H9 (cell line): ENCODE data around the gene DAAM1. TPM values are rescaled to one million over a fixed set of nuclear protein-coding genes. Genes with fewer than 3 reads are reported as not detected.

ENCODE experiments used
- DNase-seq: peaks from one replicate; pipeline ENCODE4 v3.0.0-alpha.2; 2017
- H2AFZ ChIP-seq: one replicate; pipeline ENCODE4 v1.6.1; 2013; ENCODE audit warnings: mild to moderate bottlenecking, low read length, control low read depth, moderate library complexity
- H2AK5ac ChIP-seq: 2 replicates; pipeline ENCODE4 v1.6.1; 2013; ENCODE audit warnings: low read length, control low read depth, mixed read lengths; ENCODE audit not compliant: insufficient read length
- H2BK120ac ChIP-seq: one replicate; pipeline ENCODE4 v1.6.1; 2013; ENCODE audit warnings: low read depth, mild to moderate bottlenecking, low read length, control low read depth, inconsistent platforms; ENCODE audit not compliant: poor library complexity, severe bottlenecking
- H2BK12ac ChIP-seq: 2 replicates; pipeline ENCODE4 v1.6.1; 2013; ENCODE audit warnings: low read length, control low read depth, mixed read lengths, low read depth; ENCODE audit not compliant: insufficient read length
- H2BK15ac ChIP-seq: 2 replicates; pipeline ENCODE4 v1.6.1; 2013; ENCODE audit warnings: low read depth, low read length, control low read depth
- H2BK20ac ChIP-seq: one replicate; pipeline ENCODE4 v1.6.1; 2013; ENCODE audit warnings: low read depth, mild to moderate bottlenecking, low read length, control low read depth, inconsistent platforms; ENCODE audit not compliant: poor library complexity, severe bottlenecking
- H2BK5ac ChIP-seq: 2 replicates; pipeline ENCODE4 v1.6.1; 2013; ENCODE audit warnings: low read length, control low read depth, mixed read lengths; ENCODE audit not compliant: insufficient read length
- H3K14ac ChIP-seq: 2 replicates; pipeline ENCODE4 v1.6.1; 2013; ENCODE audit warnings: low read length, control low read depth; ENCODE audit not compliant: insufficient read depth
- H3K18ac ChIP-seq: 2 replicates; pipeline ENCODE4 v1.6.1; 2013; ENCODE audit warnings: low read depth, mild to moderate bottlenecking, mixed read lengths, low read length, control low read depth; ENCODE audit not compliant: insufficient read length
- H3K23ac ChIP-seq: 2 replicates; pipeline ENCODE4 v1.6.1; 2013; ENCODE audit warnings: low read length, control low read depth, mixed read lengths, low read depth; ENCODE audit not compliant: insufficient read length
- H3K23me2 ChIP-seq: 2 replicates; pipeline ENCODE4 v1.6.1; 2013; ENCODE audit warnings: low read depth, mild to moderate bottlenecking, mixed read lengths, low read length, control low read depth; ENCODE audit not compliant: insufficient read length, poor library complexity, severe bottlenecking
- H3K27ac ChIP-seq: 2 replicates; pipeline ENCODE4 v1.5.1; 2013; ENCODE audit warnings: low read length, control low read depth, mixed read lengths, low read depth; ENCODE audit not compliant: insufficient read length
- H3K27me3 ChIP-seq: 2 replicates; pipeline ENCODE4 v1.6.1; 2013; ENCODE audit warnings: low read length, control low read depth, inconsistent platforms; ENCODE audit not compliant: insufficient read depth
- H3K4ac ChIP-seq: 2 replicates; pipeline ENCODE4 v1.6.1; 2013; ENCODE audit warnings: low read depth, mild to moderate bottlenecking, control low read depth, inconsistent platforms, low read length, moderate library complexity
- H3K4me1 ChIP-seq: 2 replicates; pipeline ENCODE4 v1.6.1; 2013; ENCODE audit warnings: low read length, control low read depth, inconsistent platforms; ENCODE audit not compliant: insufficient read depth
- H3K4me2 ChIP-seq: 2 replicates; pipeline ENCODE4 v1.6.1; 2013; ENCODE audit warnings: low read length, control low read depth, mixed read lengths; ENCODE audit not compliant: insufficient read length, insufficient read depth
- H3K56ac ChIP-seq: 2 replicates; pipeline ENCODE4 v1.6.1; 2013; ENCODE audit warnings: low read depth, mild to moderate bottlenecking, mixed read lengths, low read length, control low read depth; ENCODE audit not compliant: insufficient read length
- H3K79me1 ChIP-seq: 2 replicates; pipeline ENCODE4 v1.6.1; 2013; ENCODE audit warnings: low read depth, mild to moderate bottlenecking, moderate library complexity, low read length, control low read depth, inconsistent platforms; ENCODE audit not compliant: insufficient read depth, poor library complexity, severe bottlenecking
- H3K79me2 ChIP-seq: 2 replicates; pipeline ENCODE4 v1.6.1; 2013; ENCODE audit warnings: low read length, control low read depth, inconsistent platforms; ENCODE audit not compliant: insufficient read depth
- H3K9ac ChIP-seq: 2 replicates; pipeline ENCODE4 v1.6.1; 2013; ENCODE audit warnings: low read length, control low read depth, mixed read lengths; ENCODE audit not compliant: insufficient read length; ENCODE audit errors: extremely low read depth
- H3K9me3 ChIP-seq: one replicate; pipeline ENCODE4 v1.6.1; 2013; ENCODE audit warnings: low read depth, low read length, inconsistent platforms; ENCODE audit not compliant: control insufficient read depth
- H3T11ph ChIP-seq: one replicate; pipeline ENCODE4 v1.6.1; 2013; ENCODE audit warnings: mild to moderate bottlenecking, low read length, control low read depth, inconsistent platforms
- H4K20me1 ChIP-seq: one replicate; pipeline ENCODE4 v1.6.1; 2013; ENCODE audit not compliant: control insufficient read depth, insufficient read length, insufficient read depth
- H4K5ac ChIP-seq: 2 replicates; pipeline ENCODE4 v1.6.1; 2013; ENCODE audit warnings: low read depth, mild to moderate bottlenecking, mixed read lengths, low read length, control low read depth; ENCODE audit not compliant: insufficient read length
- H4K8ac ChIP-seq: replicated peaks from 2 replicates; pipeline ENCODE4 v1.6.1; 2013; ENCODE audit warnings: low read length, control low read depth, mixed read lengths, low read depth; ENCODE audit not compliant: insufficient read length
- H4K91ac ChIP-seq: 2 replicates; pipeline ENCODE4 v1.6.1; 2013; ENCODE audit warnings: low read depth, mild to moderate bottlenecking, moderate library complexity, mixed read lengths, low read length, control low read depth; ENCODE audit not compliant: insufficient read length
- H3K27ac Mint-ChIP-seq, 3 experiments: 2 replicates in 2 of 3; 3 replicates in 1 of 3; pipeline ENCODE4 v1.8.0; 2020 to 2021; ENCODE audit warnings: mixed read lengths in 3 of 3, mild to moderate bottlenecking in 1 of 3, moderate library complexity in 1 of 3
- H3K27me3 Mint-ChIP-seq: 2 replicates; pipeline ENCODE4 v1.8.0; 2021; ENCODE audit warnings: low read depth, mild to moderate bottlenecking, moderate library complexity, mixed read lengths
- H3K36me3 Mint-ChIP-seq, 3 experiments: 2 replicates in 2 of 3; 3 replicates in 1 of 3; pipeline ENCODE4 v1.8.0; 2020 to 2021; ENCODE audit warnings: low read depth in 3 of 3, mixed read lengths in 3 of 3; ENCODE audit not compliant: insufficient read depth in 1 of 3
- H3K4me1 Mint-ChIP-seq, 2 experiments: 2 replicates each; pipeline ENCODE4 v1.8.0; 2020; ENCODE audit warnings: mixed read lengths in 2 of 2
- H3K4me3 Mint-ChIP-seq, 2 experiments: 2 replicates in 1 of 2; 3 replicates in 1 of 2; pipeline ENCODE4 v1.8.0; 2020 to 2021; ENCODE audit warnings: mild to moderate bottlenecking in 2 of 2, mixed read lengths in 2 of 2, moderate library complexity in 1 of 2
- H3K9me3 Mint-ChIP-seq, 2 experiments: 2 replicates in 1 of 2; 3 replicates in 1 of 2; pipeline ENCODE4 v1.8.0; 2020; ENCODE audit warnings: mild to moderate bottlenecking in 2 of 2, mixed read lengths in 2 of 2, moderate library complexity in 1 of 2
- CTCF ChIP-seq: fragments of 200-600 bp; sonication (generic); conservative IDR thresholded peaks from 3 replicates; pipeline ENCODE4 v1.8.0; 2021; ENCODE audit warnings: antibody characterized with exemption, mild to moderate bottlenecking
- WGBS: extraction: QIAGEN DNeasy Blood & Tissue Kit; methylation state at CpG from one replicate; pipeline ENCODE4 v1.1.7; 2013; ENCODE audit warnings: missing lambda C conversion rate, low lambda C conversion rate, mixed read lengths; ENCODE audit not compliant: insufficient read length; ENCODE audit errors: extremely low coverage; 5-methylcytosine and 5-hydroxymethylcytosine counted together
- total RNA-seq: library from RNA; stranded (reverse); gene quantifications from 2 replicates; pipeline ENCODE4 v1.2.1, GENCODE V29; 2021

Gene DAAM1
- total RNA-seq, 1 experiment from 2014 or later, result 19.5 TPM

DNA sequence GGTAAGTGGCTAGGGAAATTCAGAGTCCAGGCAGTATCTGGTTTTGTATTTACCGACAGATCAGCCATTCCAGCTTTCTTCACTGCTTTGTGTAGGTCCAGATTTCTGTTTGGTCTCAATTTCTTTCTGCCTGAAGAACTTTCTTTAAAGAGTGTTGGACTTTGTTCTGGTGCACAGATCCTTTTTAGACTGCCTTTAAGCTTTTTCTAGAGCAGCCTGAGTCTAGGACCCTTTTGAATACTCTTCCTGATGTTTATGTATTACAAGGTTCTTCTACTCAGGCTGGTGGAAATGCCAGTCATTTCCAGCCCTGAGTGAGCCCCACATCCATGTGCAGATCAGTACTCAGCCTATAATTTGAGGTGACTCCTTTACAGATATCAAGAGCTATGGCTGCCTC, 54.7 kb downstream of the DAAM1 start:
- Histone ChIP-seq H4K20me1 (no peaks in the 10 kb centered on the region), H2BK5ac (no peak overlapping the region), H3K9me3 (no peaks in the 10 kb centered on the region), H3K4me1 (no peaks in the 10 kb centered on the region; the same call in none of the 2 replicates), H3K18ac (no peak overlapping the region), H3K23ac (no peak overlapping the region), H3K79me2 (no peaks in the 10 kb centered on the region), H3K27ac (no peak overlapping the region), H2BK20ac (no peak overlapping the region), H4K5ac (no peak overlapping the region), H2BK120ac (no peak overlapping the region), H3T11ph (no peak overlapping the region), H3K27me3 (no peaks in the 10 kb centered on the region), H2AFZ (no peak overlapping the region), H4K8ac (no peak overlapping the region), H3K4me2 (no peak overlapping the region), H2AK5ac (no peak overlapping the region), H3K23me2 (no peaks in the 10 kb centered on the region), H3K14ac (no peak overlapping the region), H2BK15ac (no peak overlapping the region), H4K91ac (no peak overlapping the region), H3K4ac (no peak overlapping the region), H2BK12ac (no peak overlapping the region), H3K79me1 (no peaks in the 10 kb centered on the region), H3K9ac (no peak overlapping the region), H3K56ac (no peak overlapping the region)
- no peaks in the 10 kb centered on the region for H3K9me3 Mint-ChIP-seq
- peaks cover 0 to 4% (median 0%) of the 10 kb centered on the region in 3 experiments; a peak in 1 of 7 replicates for H3K36me3 Mint-ChIP-seq
- no peak overlapping the region for H3K4me3 Mint-ChIP-seq
- H3K27ac Mint-ChIP-seq, result no peak overlapping the region
- no peaks in the 10 kb centered on the region for H3K27me3 Mint-ChIP-seq
- no peak for TF ChIP-seq CTCF
- no CpG with 5 or more reads among the region's 1 CpG for WGBS
- H3K4me1 Mint-ChIP-seq, result peaks cover 5 to 15% of the 10 kb centered on the region in 2 experiments
- no peak for DNase-seq
